Smooth muscle cell (in vitro differentiated cells): Measurements from ENCODE around the gene ABCA6. TPM values are rescaled to one million over a fixed set of nuclear protein-coding genes. Genes with fewer than 3 reads are reported as not detected.

Experiments used
- DNase-seq: peaks from one replicate; lab custom pipeline; 2025; ENCODE audit not compliant: unreplicated experiment; lab: John Stamatoyannopoulos, UW
- H2AFZ ChIP-seq: fragments of 200-600 bp; sonication (generic); 2 replicates; pipeline ENCODE4 v1.6.0; 2016; ENCODE audit warnings: antibody characterized with exemption, low read depth, mild to moderate bottlenecking
- H3F3A ChIP-seq: fragments of 200-600 bp; sonication (generic); 2 replicates; pipeline ENCODE4 v1.6.0; 2017; ENCODE audit warnings: antibody characterized with exemption, low read depth
- H3K27ac ChIP-seq: fragments of 200-600 bp; sonication (generic); 2 replicates; pipeline ENCODE4 v1.5.1; 2016; ENCODE audit warnings: low read depth, mild to moderate bottlenecking
- H3K27me3 ChIP-seq: fragments of 200-600 bp; sonication (generic); 2 replicates; pipeline ENCODE4 v1.6.1; 2016; ENCODE audit warnings: low read depth, mild to moderate bottlenecking
- H3K36me3 ChIP-seq: fragments of 200-600 bp; sonication (generic); 2 replicates; pipeline ENCODE4 v1.5.1; 2016; ENCODE audit warnings: low read depth
- H3K4me1 ChIP-seq: fragments of 200-600 bp; sonication (generic); 2 replicates; pipeline ENCODE4 v1.5.1; 2016; ENCODE audit warnings: low read depth
- H3K4me2 ChIP-seq: fragments of 200-600 bp; sonication (generic); 2 replicates; pipeline ENCODE4 v1.6.0; 2016; ENCODE audit warnings: mild to moderate bottlenecking
- H3K4me3 ChIP-seq: fragments of 200-600 bp; sonication (generic); 2 replicates; pipeline ENCODE4 v1.5.1; 2016; ENCODE audit warnings: mild to moderate bottlenecking
- H3K79me2 ChIP-seq: fragments of 200-600 bp; sonication (generic); 2 replicates; pipeline ENCODE4 v1.6.0; 2016; ENCODE audit warnings: low read depth, mild to moderate bottlenecking
- H3K9ac ChIP-seq: fragments of 200-600 bp; sonication (generic); 2 replicates; pipeline ENCODE4 v1.6.0; 2016; ENCODE audit warnings: low read depth
- H3K9me3 ChIP-seq: fragments of 200-600 bp; sonication (generic); replicated peaks from 2 replicates; pipeline ENCODE4 v1.5.1; 2016; ENCODE audit warnings: low read depth
- H4K20me1 ChIP-seq: fragments of 200-600 bp; sonication (generic); 2 replicates; pipeline ENCODE4 v1.6.0; 2016; ENCODE audit warnings: low read depth
- WGBS: methylation state at CpG from one replicate; pipeline ENCODE4 v1.1.7; 2016; ENCODE audit warnings: low lambda C conversion rate; 5-methylcytosine and 5-hydroxymethylcytosine counted together
- polyA plus RNA-seq: library from polyadenylated mRNA; unstranded; fragments of >200 nt; fragmentation: Nextera tagmentation; extraction: Ambion mirVana; gene quantifications from 2 replicates; pipeline ENCODE4 v1.2.1, GENCODE V29; 2016
- total RNA-seq: library from RNA; depleted of rRNA; stranded (reverse); fragments of >200 nt; gene quantifications from 2 replicates; pipeline ENCODE4 v1.2.3, GENCODE V29; 2014
- TF ChIP-seq, protein P1 (sequence below): fragments of 200-600 bp; sonication (generic); IDR thresholded peaks from 2 replicates; pipeline ENCODE4 v1.5.1; 2017; ENCODE audit warnings: borderline replicate concordance, mild to moderate bottlenecking, antibody characterized with exemption; ENCODE audit not compliant: insufficient read depth, poor library complexity, severe bottlenecking

ABCA6 gene
- total and polyA plus RNA-seq, 2 experiments from 2014 or later, result not detected

- Histone ChIP-seq H3F3A (no peaks in the 10 kb centered on the region), H3K4me2 (no peak overlapping the region), H3K4me1 (peaks cover 4% of the 10 kb centered on the region), H3K27ac (no peak overlapping the region), H3K9me3 (no peaks in the 10 kb centered on the region), H4K20me1 (no peaks in the 10 kb centered on the region), H2AFZ (no peak overlapping the region), H3K9ac (no peak overlapping the region), H3K79me2 (no peaks in the 10 kb centered on the region), H3K36me3 (no peaks in the 10 kb centered on the region), H3K27me3 (no peaks in the 10 kb centered on the region), H3K4me3 (no peak overlapping the region)
- TF ChIP-seq, protein P1, sequence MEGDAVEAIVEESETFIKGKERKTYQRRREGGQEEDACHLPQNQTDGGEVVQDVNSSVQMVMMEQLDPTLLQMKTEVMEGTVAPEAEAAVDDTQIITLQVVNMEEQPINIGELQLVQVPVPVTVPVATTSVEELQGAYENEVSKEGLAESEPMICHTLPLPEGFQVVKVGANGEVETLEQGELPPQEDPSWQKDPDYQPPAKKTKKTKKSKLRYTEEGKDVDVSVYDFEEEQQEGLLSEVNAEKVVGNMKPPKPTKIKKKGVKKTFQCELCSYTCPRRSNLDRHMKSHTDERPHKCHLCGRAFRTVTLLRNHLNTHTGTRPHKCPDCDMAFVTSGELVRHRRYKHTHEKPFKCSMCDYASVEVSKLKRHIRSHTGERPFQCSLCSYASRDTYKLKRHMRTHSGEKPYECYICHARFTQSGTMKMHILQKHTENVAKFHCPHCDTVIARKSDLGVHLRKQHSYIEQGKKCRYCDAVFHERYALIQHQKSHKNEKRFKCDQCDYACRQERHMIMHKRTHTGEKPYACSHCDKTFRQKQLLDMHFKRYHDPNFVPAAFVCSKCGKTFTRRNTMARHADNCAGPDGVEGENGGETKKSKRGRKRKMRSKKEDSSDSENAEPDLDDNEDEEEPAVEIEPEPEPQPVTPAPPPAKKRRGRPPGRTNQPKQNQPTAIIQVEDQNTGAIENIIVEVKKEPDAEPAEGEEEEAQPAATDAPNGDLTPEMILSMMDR, result no peak
- WGBS, result 98% methylated on average over 2 of the region's 2 CpGs
- DNase-seq, result no peak
Measured at GRCh38 chr17:69044371-69044770, 97.3 kb downstream of the ABCA6 start.

DNA sequence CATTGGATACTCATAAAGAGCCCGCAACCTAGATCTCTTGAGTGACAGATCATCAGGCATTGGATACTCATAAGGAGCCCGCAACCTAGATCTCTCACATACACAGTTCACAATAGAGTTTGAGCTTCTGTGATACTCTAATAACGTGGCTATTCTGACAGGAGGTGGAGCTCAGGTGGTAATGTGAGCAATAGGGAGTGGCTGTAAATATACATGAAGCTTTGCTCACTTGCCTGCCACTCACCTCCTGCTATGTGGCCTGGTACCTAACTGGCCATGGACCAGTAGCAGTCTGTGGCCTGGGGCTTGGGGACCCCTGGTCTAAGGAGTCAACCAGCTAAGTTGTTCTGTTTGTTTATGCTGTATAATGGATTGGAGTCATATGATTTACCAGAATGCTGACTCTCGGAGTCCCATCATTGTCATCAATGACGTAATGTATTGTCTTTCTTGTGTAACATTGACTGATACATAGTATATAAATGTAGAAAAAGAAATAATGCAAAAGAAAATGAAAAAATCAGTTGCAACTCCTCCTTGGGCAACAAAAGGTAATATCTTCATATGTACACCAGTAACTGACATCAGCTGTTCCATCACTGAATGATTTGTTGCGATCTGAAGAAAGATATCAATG is 98.5 kb downstream of the ABCA6 start:
- Histone ChIP-seq H3K79me2 (no peaks in the 10 kb centered on the region), H3K4me3 (no peak overlapping the region), H4K20me1 (no peaks in the 10 kb centered on the region), H3F3A (no peaks in the 10 kb centered on the region), H3K9ac (no peak overlapping the region), H3K9me3 (no peaks in the 10 kb centered on the region), H3K27ac (no peak overlapping the region), H2AFZ (no peak overlapping the region), H3K4me2 (no peak overlapping the region), H3K4me1 (peaks cover 4% of the 10 kb centered on the region), H3K36me3 (no peaks in the 10 kb centered on the region), H3K27me3 (no peaks in the 10 kb centered on the region)
- TF ChIP-seq, protein P1, result no peak
- 97% methylated on average over 6 of the region's 6 CpGs for WGBS
- no peak for DNase-seq

DNA sequence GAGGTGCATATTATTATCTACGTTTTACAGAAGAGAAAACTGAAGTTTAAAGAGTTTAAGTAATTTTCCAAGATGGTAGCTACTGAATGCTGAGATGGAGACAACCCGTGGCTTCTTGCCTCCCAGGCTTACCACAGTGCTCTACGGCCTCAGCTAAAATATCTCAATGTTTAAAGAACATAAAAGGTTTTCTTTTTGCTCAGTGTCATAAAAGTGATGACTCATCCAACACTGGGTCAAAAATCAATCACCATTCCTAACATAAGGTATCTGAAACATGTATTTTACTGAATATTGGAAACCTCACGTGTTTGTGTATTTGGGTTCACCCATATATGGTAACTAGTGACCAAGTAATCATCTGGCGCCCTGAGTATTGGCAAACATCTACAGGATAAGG is 99.4 kb downstream of the ABCA6 start:
- Histone ChIP-seq H3K79me2 (no peaks in the 10 kb centered on the region), H3K4me3 (no peak overlapping the region), H3K4me2 (no peak overlapping the region), H3K27me3 (no peaks in the 10 kb centered on the region), H3K9me3 (peaks cover 1% of the 10 kb centered on the region), H2AFZ (no peak overlapping the region), H3K27ac (no peak overlapping the region), H4K20me1 (no peaks in the 10 kb centered on the region), H3F3A (no peaks in the 10 kb centered on the region), H3K9ac (no peak overlapping the region), H3K4me1 (peaks cover 4% of the 10 kb centered on the region), H3K36me3 (no peaks in the 10 kb centered on the region)
- TF ChIP-seq, protein P1, result no peak
- 83% methylated on average over 5 of the region's 5 CpGs for WGBS
- no peak for DNase-seq

- WGBS, result 85% methylated on average over 3 of the region's 3 CpGs
- Histone ChIP-seq H3K4me3 (no peak overlapping the region), H3K27ac (no peak overlapping the region), H4K20me1 (no peaks in the 10 kb centered on the region), H3K36me3 (no peaks in the 10 kb centered on the region), H3K4me1 (peaks cover 12% of the 10 kb centered on the region), H3K79me2 (no peaks in the 10 kb centered on the region), H2AFZ (no peak overlapping the region), H3F3A (no peaks in the 10 kb centered on the region), H3K9ac (no peak overlapping the region), H3K9me3 (no peaks in the 10 kb centered on the region), H3K4me2 (no peak overlapping the region), H3K27me3 (no peaks in the 10 kb centered on the region)
- no peak for DNase-seq
- TF ChIP-seq, protein P1, result no peak
Measured at GRCh38 chr17:69031839-69032238, 109.9 kb downstream of the ABCA6 start.
